Left colon (tissue), 2 donors: ENCODE measurements around the gene RHEX. TPM values are rescaled to one million over a fixed set of nuclear protein-coding genes. Genes with fewer than 3 reads are reported as not detected.
"Not testable (repeated sequence)": the region's sequence is repeated elsewhere in the genome, so short reads cannot be mapped to it uniquely, and the experiment has no call there.

ENCODE experiments used
- ATAC-seq: fragments of 200-7000 bp; cut with Tn5 transposase; one replicate; pipeline ENCODE4 v1.9.1; 2020; ENCODE audit warnings: mild to moderate bottlenecking, moderate library complexity
- DNase-seq, 2 donors: peaks; one replicate each; pipeline ENCODE4 v3.0.0-alpha.2; 2020
- intact Hi-C, 2 donors: fragments of 100-400 bp; cut with DNase I in 1 of 2; cut with micrococcal nuclease in 1 of 2; formaldehyde crosslinking; loops; one replicate each; pipeline versions ENCODE4 v1.11.2 to v1.14.0; 2022; cut with DNase I, micrococcal nuclease
- total RNA-seq, 2 donors: library from RNA; stranded (reverse); fragmentation: NEBNext Ultra II Directional; extraction: Animal tissue kit (Norgen Biotek cat#: 25700); gene quantifications; one replicate each; pipeline ENCODE4 v1.2.1, GENCODE V29; 2021
- donor health status: DM: no; HTN: no; CAD: no.
- donor health status: DM: yes; HTN: yes; CAD: no.

The RHEX gene
- total RNA-seq, 2 donors from 2014 or later, result 0.43 to 1.6 TPM

- intact Hi-C loops, ATAC-seq, DNase-seq: not testable (repeated sequence)
These were observed 625 bp upstream of the RHEX start for GRCh38 chr1:206052231-206052865.

- DNase-seq, intact Hi-C loops, ATAC-seq: not testable (repeated sequence)
These were observed 643 bp downstream of the RHEX start for GRCh38 chr1:206053616-206054015.

DNA sequence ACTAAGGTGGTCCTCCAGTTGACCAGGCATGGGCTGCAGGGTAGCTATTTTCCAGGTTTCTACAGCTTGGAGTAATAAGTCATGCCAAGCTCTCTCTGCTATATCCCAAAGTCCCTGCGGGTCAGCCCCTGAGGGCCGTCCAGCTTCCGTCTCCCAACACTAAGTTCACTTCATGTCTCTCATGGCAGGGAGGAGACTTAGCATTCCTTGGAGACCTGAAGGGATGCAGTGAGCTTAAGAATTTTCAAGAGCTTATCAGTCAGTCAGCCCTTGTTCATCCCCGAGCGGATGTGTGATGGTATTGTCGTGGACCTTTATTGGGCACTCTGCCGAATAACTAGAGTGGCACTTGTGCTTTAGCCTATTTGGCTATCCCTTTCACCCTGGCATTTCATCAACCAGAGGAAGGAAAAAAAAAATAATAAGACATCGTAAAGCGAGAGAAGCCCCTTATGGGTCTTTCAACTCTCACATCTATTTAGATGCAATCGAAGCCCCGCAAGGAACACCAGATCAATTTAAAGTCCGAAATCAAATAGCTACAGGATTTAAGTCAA is 2.2 kb downstream of the RHEX start:
- intact Hi-C loops, ATAC-seq: not testable (repeated sequence)

GRCh38 chr1:206055639-206056323 is 2.8 kb downstream of the RHEX start:
- ATAC-seq, intact Hi-C loops, DNase-seq: not testable (repeated sequence)

More for the DNA sequence above, 2.2 kb downstream of the RHEX start:
- not testable (repeated sequence) for DNase-seq

- intact Hi-C loops, ATAC-seq, DNase-seq: not testable (repeated sequence)
These were observed 5.4 kb downstream of the RHEX start for GRCh38 chr1:206058289-206058926.

DNA sequence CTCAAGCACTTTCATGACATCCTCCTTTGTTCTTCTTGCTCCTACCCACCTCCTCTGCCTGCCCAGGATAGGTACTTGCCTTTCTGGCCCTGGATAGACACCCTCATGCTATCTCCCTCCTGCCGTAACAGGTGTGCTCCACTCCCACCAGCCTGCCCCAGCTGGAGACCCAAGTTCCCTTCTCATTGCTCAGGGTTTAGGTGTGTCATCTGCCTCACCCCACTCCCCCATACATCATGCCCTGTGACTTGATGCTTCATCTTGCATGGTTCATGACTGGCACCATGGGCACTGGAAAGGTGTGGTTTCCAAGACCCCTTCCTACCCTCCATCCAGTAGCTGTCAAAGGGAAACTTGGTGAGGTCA is 5.9 kb downstream of the RHEX start:
- intact Hi-C loops, result no loop called here
- DNase-seq (no peak), ATAC-seq (no peak)

DNA sequence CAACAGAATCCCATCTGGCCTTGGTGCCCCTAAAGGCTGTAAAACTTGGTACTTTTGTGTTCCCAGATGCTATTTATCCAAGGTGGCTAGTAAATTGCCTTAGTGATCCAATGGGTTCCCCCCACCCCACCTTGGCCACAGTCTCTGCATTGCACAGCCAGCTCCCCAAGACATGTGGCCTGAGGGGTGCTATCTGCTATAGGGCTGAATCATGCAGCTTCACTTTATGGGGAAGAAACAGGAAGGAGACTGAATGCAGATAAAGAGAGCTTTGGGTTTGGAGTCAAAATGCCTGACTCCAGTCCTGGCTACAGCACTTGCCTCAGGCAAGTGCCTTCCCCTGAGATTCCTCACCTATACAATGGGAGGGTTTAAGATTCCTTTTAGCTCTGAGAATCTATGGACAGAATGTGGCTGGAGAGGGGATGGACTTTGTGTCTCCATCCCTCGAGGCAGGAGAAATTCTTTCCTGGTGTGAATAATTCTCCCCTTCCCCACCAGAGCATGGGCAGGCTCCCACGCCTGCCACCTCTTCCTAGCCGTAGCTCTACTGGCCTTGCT is 6.5 kb downstream of the RHEX start:
- DNase-seq (no peak), ATAC-seq (no peak)
- intact Hi-C loops, result no loop called here

GRCh38 chr1:206060844-206061243 is 7.9 kb downstream of the RHEX start:
- intact Hi-C loops, result no loop called here
- DNase-seq (no peak), ATAC-seq (no peak)

DNA sequence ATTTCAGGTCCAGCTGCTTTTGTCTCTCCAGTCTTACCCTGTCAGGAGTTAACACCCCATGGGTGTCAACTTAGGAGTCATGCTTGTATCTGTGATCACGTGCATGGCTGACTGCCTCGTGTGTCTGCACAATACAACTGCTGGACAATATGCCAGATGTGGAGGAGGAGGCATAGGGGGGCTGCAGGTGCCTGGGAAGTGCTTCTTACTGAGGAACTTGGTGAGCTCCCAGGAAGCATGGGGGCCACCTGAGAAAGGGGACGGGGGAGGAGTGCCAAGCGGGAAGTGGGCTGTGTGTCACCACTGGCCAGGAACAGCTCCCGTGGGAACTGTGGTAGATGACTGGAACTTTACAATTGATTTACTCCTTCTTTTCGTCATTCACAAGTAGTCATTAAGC is 9.5 kb downstream of the RHEX start:
- DNase-seq (no peak), ATAC-seq (no peak)
- intact Hi-C loops, result no loop called here

DNA sequence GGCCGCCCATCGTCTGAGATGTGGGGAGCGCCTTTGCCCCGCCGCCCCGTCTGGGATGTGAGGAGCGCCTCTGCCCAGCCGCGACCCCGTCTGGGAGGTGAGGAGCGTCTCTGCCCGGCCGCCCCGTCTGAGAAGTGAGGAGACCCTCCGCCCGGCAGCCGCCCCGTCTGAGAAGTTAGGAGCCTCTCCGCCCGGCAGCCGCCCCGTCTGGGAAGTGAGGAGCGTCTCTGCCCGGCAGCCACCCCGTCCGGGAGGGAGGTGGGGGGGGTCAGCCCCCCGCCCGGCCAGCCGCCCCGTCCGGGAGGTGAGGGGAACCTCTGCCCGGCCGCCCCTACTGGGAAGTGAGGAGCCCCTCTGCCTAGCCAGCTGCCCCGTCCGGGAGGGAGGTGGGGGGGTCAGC is 11.0 kb downstream of the RHEX start:
- intact Hi-C loops, DNase-seq: not testable (repeated sequence)

DNA sequence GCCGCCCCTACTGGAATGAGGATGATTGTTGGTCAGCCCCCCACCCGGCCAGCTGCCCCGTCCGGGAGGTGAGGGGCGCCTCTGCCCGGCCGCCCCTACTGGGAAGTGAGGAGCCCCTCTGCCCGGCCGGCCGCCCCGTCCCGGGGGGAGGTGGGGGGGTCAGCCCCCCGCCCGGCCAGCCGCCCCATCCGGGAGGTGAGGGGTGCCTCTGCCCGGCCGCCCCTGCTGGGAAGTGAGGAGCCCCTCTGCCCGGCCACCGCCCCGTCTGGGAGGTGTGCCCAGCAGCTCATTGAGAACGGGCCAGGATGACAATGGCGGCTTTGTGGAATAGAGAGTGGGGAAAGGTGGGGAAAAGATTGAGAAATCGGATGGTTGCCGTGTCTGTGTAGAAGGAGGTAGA is 11.5 kb downstream of the RHEX start:
- ATAC-seq, intact Hi-C loops, DNase-seq: not testable (repeated sequence)

More for the DNA sequence above, 11.0 kb downstream of the RHEX start:
- not testable (repeated sequence) for ATAC-seq

GRCh38 chr1:206065547-206066145 is 12.7 kb downstream of the RHEX start:
- DNase-seq, result no peak
- intact Hi-C loops, result no loop called here
- ATAC-seq, result no peak

DNA sequence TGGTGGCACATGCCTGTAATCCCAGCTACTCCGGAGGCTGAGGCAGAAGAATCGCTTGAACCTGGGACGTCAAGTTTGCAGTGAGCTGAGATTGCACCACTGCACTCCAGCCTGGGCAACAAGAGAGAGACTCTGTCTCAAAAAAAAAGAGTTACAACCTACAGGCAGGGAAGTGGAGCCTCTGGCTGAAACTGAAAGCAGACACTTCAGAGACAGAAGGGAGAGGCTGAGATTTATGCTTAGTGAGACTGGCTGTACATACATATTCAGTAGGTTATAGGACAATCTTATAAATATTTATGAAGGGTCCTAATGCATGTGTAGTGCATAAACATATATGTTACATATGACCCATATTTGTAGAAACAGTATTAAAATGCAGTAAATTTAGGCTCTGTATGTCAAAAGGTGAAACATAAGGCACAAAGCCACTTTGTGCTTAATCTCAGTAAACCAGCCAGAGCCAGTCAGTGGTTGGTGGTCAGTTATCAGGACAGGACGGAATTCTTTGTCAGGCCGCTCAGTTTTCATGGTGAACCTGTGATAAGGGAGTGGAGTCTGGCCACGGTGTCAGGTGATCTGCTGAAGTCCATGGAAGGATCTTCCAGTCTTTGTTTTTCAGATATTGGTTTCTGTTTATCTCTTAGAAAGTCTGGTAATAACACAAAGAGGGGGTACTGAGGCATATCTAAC is 13.7 kb downstream of the RHEX start:
- intact Hi-C loops, result no loop called here
- DNase-seq (no peak), ATAC-seq (no peak)

DNA sequence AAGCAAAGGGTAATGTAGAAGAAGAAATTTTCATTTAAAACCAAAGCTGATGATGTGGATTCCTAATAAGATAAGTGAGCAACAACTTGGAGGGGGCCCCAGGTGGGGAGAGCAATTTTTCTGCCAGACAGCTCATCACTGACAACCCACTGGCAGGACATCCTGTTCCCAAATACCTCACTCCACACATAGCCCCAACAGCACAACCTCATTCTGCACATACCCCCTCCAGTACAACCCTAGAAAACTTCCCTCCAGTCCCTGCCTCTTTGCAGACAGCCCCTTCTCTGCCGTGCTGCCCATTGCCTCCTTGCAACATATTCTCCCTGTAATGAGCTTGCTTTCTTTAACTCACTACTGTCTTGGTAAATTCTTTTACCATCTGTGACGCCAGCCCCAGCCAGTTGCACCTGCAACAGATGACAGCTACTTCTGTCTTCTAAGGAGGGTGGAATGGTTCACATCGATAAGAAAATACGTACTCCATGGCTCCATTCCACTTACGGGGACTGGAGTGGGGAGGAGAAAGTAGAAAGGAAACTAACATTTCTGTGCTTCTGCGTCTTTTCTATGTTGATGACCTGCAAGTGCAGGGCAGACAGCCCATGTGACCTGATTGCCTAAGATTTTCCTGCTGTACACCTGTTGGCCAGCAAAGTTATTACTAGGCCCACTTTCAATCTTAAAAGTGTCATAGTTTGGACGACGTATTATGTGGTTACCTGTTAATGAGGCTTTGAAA is 14.7 kb downstream of the RHEX start:
- DNase-seq (no peak), ATAC-seq (no peak)
- intact Hi-C loops, result no loop called here

- DNase-seq (no peak), ATAC-seq (no peak)
- intact Hi-C loops, result no loop called here
These were observed 15.3 kb downstream of the RHEX start for GRCh38 chr1:206068314-206068713.

- ATAC-seq, result no peak
- intact Hi-C loops, result no loop called here
These were observed 17.8 kb downstream of the RHEX start for GRCh38 chr1:206070627-206071304.

GRCh38 chr1:206074839-206075238 is 21.9 kb downstream of the RHEX start:
- intact Hi-C loops, result no loop called here
- ATAC-seq, result no peak
- no peak for DNase-seq

More at GRCh38 chr1:206070627-206071304, 17.8 kb downstream of the RHEX start:
- DNase-seq, result no peak
